Suprapubic skin (tissue), 4 donors: ENCODE results near the gene FILIP1L. TPM values are rescaled to one million over a fixed set of nuclear protein-coding genes. Genes with fewer than 3 reads are reported as not detected.
A peak's percentile ranks its signal among the peaks of the same experiment; 100 is the strongest.

Source experiments
- DNase-seq, 2 donors: peaks; one replicate each; pipeline ENCODE4 v3.0.0-alpha.2; 2019; ENCODE audit warnings: low spot score in 2 of 2
- H3K27ac ChIP-seq: fragments of 200-600 bp; sonication (generic); one replicate; pipeline ENCODE4 v1.5.1; 2019
- H3K27me3 ChIP-seq: fragments of 200-600 bp; sonication (generic); one replicate; pipeline ENCODE4 v1.5.1; 2019
- H3K36me3 ChIP-seq: fragments of 200-600 bp; sonication (generic); one replicate; pipeline ENCODE4 v1.5.1; 2019
- H3K4me1 ChIP-seq: fragments of 200-600 bp; sonication (generic); one replicate; pipeline ENCODE4 v1.5.1; 2019
- H3K4me3 ChIP-seq: fragments of 200-600 bp; sonication (generic); one replicate; pipeline ENCODE4 v1.5.1; 2019; ENCODE audit warnings: mild to moderate bottlenecking
- H3K9me3 ChIP-seq: fragments of 200-600 bp; sonication (generic); one replicate; pipeline ENCODE4 v1.5.1; 2019
- EP300 ChIP-seq: sonication (generic); formaldehyde crosslinking; IDR thresholded peaks from one replicate; pipeline ENCODE4 v1.6.1; 2017; ENCODE audit warnings: antibody characterized with exemption
- POLR2A ChIP-seq, 2 donors: fragments of 450-650 bp; IDR thresholded peaks; one replicate each; pipeline ENCODE4 v1.6.1; 2017; ENCODE audit warnings: antibody characterized with exemption in 2 of 2, mild to moderate bottlenecking in 2 of 2, moderate library complexity in 2 of 2
- POLR2AphosphoS5 ChIP-seq, 3 donors: sonication (generic); formaldehyde crosslinking; IDR thresholded peaks; one replicate each; pipeline ENCODE4 v1.6.1; 2017; ENCODE audit warnings: antibody characterized with exemption in 3 of 3
- WGBS: methylation state at CpG from one replicate; pipeline ENCODE4 v1.1.5; 2018; 5-methylcytosine and 5-hydroxymethylcytosine counted together
- total RNA-seq, 4 donors: library from RNA; depleted of rRNA; stranded (reverse); fragments of >200 nt; gene quantifications; one replicate each; pipeline ENCODE4 v1.1.0, GENCODE V29; 2016
- TF ChIP-seq, protein P1 (sequence below), 2 donors: fragments of 200-600 bp in 1 of 2; fragments of 450-650 bp in 1 of 2; sonication (generic) in 1 of 2; IDR thresholded peaks; one replicate each; pipeline ENCODE4 v1.5.1; 2016 to 2019; ENCODE audit warnings: antibody characterized with exemption in 2 of 2, mild to moderate bottlenecking in 1 of 2, moderate library complexity in 1 of 2

The FILIP1L gene
- total RNA-seq, 4 donors from 2014 or later: 14.0 to 19.9 (median 15.9) TPM

DNA sequence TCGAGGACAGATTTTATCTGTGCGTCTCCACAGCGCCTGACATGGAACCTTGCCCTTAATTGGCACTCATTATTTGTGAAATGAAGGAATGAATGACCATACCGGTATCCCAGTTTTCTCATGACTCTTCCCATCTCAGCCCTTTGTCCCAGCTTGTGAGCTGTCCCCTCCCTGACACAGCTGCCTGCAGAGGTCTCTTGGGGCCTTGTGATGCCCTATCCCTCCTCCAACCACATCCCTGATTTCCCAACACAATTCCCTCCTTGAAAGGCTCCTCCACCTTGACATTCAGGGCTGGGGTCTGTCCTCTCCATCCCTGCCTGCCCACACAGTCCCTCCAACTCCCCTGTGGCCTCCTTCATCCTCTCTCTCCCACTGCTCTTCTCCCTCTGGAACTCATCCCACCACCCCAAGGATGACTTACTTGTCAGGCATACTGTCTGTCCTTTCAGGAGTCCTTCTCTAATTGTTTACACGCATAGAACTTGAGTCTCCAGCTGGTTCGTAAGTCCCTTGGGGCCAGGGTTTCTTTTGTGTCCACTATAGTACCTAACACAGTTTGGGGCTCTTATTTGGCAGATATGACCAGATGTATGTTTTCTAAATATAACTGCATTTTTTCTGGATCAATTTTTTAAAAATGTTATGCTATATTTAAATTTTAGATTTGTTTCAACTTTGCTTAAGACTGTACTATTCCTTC lies 35.6 kb upstream of the FILIP1L start:
- Histone ChIP-seq H3K4me3 (no peak overlapping the region), H3K9me3 (no peaks in the 10 kb centered on the region), H3K27me3 (no peaks in the 10 kb centered on the region), H3K27ac (peak overlapping the region; percentile 51), H3K36me3 (peaks cover 4% of the 10 kb centered on the region), H3K4me1 (peaks cover 12% of the 10 kb centered on the region)
- TF ChIP-seq POLR2A (IDR thresholded peaks at IDR 0.05) (no peak), EP300 (no peak), POLR2AphosphoS5 (IDR thresholded peaks at IDR 0.05) (no peak)
- TF ChIP-seq, protein P1, sequence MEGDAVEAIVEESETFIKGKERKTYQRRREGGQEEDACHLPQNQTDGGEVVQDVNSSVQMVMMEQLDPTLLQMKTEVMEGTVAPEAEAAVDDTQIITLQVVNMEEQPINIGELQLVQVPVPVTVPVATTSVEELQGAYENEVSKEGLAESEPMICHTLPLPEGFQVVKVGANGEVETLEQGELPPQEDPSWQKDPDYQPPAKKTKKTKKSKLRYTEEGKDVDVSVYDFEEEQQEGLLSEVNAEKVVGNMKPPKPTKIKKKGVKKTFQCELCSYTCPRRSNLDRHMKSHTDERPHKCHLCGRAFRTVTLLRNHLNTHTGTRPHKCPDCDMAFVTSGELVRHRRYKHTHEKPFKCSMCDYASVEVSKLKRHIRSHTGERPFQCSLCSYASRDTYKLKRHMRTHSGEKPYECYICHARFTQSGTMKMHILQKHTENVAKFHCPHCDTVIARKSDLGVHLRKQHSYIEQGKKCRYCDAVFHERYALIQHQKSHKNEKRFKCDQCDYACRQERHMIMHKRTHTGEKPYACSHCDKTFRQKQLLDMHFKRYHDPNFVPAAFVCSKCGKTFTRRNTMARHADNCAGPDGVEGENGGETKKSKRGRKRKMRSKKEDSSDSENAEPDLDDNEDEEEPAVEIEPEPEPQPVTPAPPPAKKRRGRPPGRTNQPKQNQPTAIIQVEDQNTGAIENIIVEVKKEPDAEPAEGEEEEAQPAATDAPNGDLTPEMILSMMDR (IDR thresholded peaks at IDR 0.05): no peak
- 85% methylated on average over 6 of the region's 6 CpGs for WGBS
- DNase-seq: no peak

DNA sequence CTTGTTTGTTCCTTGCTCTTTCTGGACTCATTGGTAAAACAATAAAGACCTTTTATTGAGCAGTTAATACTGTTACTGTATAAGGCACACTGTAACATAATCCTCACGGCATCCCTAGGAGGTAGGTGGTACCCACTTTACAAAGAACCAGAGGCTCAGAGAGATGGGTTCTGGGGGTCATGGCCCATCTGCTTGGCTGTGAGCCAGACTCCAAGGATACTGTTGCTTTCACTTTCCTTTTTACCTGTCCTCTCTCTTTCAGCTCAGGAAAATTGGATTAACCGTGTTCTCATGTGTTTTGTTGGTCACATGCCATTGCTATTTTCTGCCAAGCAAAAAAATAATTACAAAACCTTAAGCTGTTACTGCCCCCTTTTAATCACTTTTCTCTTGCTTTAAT lies 34.8 kb upstream of the FILIP1L start:
- 71% methylated on average over 2 of the region's 2 CpGs for whole genome bisulfite sequencing

DNA sequence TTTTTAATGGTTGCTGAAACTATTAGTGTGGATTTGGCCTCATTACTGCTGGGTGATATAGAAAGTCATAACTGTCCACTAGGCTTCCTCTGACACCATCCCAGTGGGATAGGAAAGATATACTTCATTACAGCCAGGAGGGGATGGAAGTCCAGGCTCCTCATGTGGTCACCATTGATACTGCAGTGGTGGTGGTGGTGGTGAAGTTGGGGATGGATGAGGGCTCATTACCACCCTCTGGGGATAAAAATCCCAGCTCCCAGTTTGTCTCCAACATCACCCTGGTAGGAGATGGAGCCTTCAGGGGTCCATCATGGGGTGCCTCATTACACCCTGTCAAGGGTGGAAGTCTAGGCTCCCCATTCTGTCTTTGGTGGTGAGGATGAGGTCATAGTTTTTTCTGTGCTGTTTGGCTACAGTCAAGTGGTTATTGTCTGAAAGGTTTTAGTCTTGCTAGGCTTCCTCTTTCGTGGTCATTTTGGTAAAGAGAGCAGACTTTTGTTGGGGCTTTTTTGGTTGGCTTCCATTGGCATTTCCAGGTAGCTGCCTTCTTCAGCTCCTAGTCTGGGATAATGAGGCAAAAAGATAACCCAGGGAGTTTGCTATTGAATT lies 30.1 kb upstream of the FILIP1L start:
- H3K27me3 ChIP-seq: no peaks in the 10 kb centered on the region
- peaks cover 2% of the 10 kb centered on the region for H3K4me1 ChIP-seq
- peaks cover 4% of the 10 kb centered on the region for H3K36me3 ChIP-seq
- WGBS: 91% methylated on average over 1 of the region's 1 CpG
- TF ChIP-seq EP300: no peak
- TF ChIP-seq POLR2A (IDR thresholded peaks at IDR 0.05): no peak
- no peak for TF ChIP-seq POLR2AphosphoS5 (IDR thresholded peaks at IDR 0.05)
- TF ChIP-seq, protein P1 (IDR thresholded peaks at IDR 0.05): no peak
- no peak for DNase-seq
- no peak overlapping the region for H3K4me3 ChIP-seq
- H3K9me3 ChIP-seq: no peaks in the 10 kb centered on the region
- H3K27ac ChIP-seq: no peak overlapping the region

More for the DNA sequence above, 34.8 kb upstream of the FILIP1L start:
- no peaks in the 10 kb centered on the region for H3K9me3 ChIP-seq
- no peak overlapping the region for H3K27ac ChIP-seq
- no peaks in the 10 kb centered on the region for H3K27me3 ChIP-seq
- H3K36me3 ChIP-seq: peaks cover 4% of the 10 kb centered on the region
- H3K4me3 ChIP-seq: no peak overlapping the region
- peaks cover 12% of the 10 kb centered on the region for H3K4me1 ChIP-seq
- DNase-seq: no peak
- TF ChIP-seq, protein P1 (IDR thresholded peaks at IDR 0.05): no peak
- TF ChIP-seq EP300 (no peak), POLR2AphosphoS5 (IDR thresholded peaks at IDR 0.05) (no peak), POLR2A (IDR thresholded peaks at IDR 0.05) (no peak)

DNA sequence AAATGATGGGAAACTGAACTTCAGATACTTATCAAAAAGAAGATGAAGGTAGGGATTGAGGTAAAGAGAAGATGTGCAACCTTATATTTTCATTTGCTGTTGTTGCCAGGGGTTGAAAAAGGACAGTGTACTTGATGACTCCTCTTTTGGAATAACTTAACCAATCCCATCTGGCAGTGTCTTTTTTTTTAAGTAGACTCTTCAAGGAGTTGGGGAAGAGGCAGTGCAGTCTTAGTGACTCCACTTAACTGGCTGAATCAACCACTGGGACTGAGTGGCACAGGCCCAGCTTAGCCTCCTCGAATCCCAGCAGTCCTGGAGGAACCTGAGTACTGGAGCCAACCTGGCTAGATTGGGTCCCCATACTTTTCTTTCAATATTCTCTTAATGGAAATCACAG lies 27.3 kb upstream of the FILIP1L start:
- H3K9me3 ChIP-seq: no peaks in the 10 kb centered on the region
- H3K36me3 ChIP-seq: no peaks in the 10 kb centered on the region
- no peak overlapping the region for H3K4me3 ChIP-seq
- TF ChIP-seq, protein P1 (IDR thresholded peaks at IDR 0.05): no peak
- TF ChIP-seq EP300 (no peak), POLR2A (IDR thresholded peaks at IDR 0.05) (no peak), POLR2AphosphoS5 (IDR thresholded peaks at IDR 0.05) (no peak)
- no peak overlapping the region for H3K27ac ChIP-seq
- no peaks in the 10 kb centered on the region for H3K4me1 ChIP-seq
- DNase-seq: no peak
- H3K27me3 ChIP-seq: no peaks in the 10 kb centered on the region
- 65% methylated on average over 1 of the region's 1 CpG for WGBS

DNA sequence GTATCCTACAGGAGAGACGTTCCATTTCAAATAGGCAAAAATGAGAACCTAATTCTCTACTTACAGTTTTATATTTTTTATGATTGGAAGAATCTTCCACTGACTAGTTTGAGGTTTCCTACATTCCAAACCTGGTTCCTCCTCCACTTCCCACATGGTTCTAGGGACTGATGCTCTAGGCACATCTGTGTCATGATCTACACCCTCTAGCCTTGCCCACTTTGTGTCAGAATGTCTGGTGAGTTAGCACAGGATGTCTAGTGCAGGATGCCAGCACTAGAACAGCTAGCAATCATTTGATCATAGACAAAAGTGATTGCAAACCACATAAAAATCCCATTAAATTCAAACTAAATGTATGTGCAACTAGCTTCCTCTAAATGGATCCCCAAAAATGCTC lies 26.7 kb upstream of the FILIP1L start:
- Histone ChIP-seq H3K27ac (no peak overlapping the region), H3K9me3 (no peaks in the 10 kb centered on the region), H3K27me3 (no peaks in the 10 kb centered on the region), H3K4me3 (no peak overlapping the region), H3K4me1 (no peaks in the 10 kb centered on the region), H3K36me3 (no peaks in the 10 kb centered on the region)
- WGBS: 96% methylated on average over 1 of the region's 1 CpG
- TF ChIP-seq, protein P1 (IDR thresholded peaks at IDR 0.05): no peak
- TF ChIP-seq POLR2A (IDR thresholded peaks at IDR 0.05): no peak
- no peak for TF ChIP-seq EP300
- no peak for TF ChIP-seq POLR2AphosphoS5 (IDR thresholded peaks at IDR 0.05)
- no peak for DNase-seq
